GM21381 (cell line): ENCODE data around the gene CYP26B1.

Experiments used
- ATAC-seq: cut with Tn5 transposase; IDR thresholded peaks from one replicate; pipeline ENCODE4 v1.9.1; 2021; ENCODE audit warnings: mild to moderate bottlenecking, moderate library complexity; ENCODE audit not compliant: unreplicated experiment

CYP26B1 gene, protein sequence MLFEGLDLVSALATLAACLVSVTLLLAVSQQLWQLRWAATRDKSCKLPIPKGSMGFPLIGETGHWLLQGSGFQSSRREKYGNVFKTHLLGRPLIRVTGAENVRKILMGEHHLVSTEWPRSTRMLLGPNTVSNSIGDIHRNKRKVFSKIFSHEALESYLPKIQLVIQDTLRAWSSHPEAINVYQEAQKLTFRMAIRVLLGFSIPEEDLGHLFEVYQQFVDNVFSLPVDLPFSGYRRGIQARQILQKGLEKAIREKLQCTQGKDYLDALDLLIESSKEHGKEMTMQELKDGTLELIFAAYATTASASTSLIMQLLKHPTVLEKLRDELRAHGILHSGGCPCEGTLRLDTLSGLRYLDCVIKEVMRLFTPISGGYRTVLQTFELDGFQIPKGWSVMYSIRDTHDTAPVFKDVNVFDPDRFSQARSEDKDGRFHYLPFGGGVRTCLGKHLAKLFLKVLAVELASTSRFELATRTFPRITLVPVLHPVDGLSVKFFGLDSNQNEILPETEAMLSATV

DNA sequence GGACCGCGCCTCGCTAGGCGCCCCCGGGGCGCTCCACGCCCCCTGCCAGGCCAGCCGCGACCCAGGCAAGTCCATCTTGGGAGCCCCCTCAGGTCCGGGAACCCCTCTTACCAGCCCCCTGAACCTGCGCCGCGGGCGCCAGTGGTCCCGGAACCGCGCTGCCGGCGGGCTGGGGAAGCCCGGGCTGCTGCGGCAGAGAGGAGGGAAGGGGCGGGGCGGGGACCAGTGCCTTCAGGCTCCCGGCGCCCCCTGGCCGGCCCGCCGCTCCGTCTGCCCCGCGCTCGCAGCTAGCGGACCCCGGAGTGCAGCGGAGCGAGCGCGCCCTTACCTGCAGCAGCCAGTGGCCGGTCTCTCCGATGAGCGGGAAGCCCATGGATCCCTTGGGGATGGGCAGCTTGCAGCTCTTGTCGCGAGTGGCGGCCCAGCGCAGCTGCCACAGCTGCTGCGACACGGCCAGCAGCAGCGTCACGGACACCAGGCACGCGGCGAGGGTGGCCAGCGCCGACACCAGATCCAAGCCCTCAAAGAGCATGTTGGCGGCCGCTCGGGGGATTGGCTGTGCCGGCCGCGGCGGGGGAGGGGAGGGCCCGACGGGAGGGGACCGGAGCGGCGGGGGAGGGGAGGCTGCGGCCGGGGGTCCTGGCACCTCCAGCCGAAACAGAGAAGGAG, at the start of gene CYP26B1:
TSS of gene CYP26B1 (minus strand) at position 560 of the 669 bp plus-strand sequence. CDS start at position 532, 28 bp downstream.
- no peak for ATAC-seq

DNA sequence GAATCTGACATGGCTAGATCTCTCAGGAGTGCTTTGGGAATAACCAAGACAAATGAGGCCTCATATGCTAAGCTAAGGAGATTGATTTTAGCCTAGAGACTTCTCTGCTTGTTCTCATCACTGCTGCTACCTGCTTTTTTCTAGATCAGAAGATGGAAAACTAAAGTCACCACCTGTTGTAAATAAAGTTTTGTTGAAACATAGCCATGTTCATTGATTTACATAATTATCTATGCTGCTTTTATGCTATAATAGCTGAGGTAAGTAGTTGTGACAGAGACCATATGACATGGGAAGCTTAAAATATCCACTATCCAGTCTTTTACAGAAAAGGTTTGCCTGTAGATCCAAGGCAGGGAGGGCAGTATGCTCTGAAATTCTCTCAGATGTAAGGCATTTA, 46.1 kb upstream of the CYP26B1 start:
- ATAC-seq: no peak

DNA sequence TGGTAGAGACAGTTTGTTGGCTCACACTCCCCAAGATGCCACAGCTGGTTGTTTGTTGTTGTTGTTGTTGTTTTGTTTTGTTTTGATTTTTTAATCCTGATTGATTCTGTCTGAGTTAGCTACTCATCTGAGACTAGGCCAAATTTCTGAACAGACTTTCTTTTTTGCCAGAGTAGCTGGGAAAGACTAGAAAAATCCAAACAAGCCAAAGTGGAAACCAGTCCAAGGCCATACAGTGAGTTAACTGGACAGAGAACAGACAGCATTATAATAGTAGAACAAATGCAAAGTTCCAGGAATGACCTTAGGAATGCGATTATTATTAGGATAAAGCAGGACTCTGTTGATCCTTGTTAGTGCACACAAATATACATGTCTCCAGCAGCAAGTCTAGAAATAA, 43.8 kb upstream of the CYP26B1 start:
- no peak for ATAC-seq

DNA sequence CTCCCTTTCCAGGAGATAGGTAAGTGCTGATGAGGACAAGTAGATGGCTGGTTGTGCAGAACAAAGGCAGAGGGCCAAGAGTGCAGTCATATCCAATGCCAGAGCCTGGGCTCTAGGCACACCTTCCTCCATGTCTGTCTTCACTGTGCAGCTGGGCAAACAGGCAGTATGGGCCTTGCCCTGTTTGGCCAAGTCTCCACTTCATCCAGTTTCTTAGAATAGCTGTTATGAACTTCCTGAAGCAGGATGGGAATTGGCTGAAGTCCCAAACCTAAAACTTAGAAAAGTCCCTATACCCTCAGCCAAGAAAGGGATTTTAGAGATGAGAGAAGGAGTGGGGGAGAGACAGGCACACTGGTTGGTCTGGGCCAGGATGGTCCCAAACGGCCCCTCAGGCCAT, 37.5 kb upstream of the CYP26B1 start:
- ATAC-seq: no peak

DNA sequence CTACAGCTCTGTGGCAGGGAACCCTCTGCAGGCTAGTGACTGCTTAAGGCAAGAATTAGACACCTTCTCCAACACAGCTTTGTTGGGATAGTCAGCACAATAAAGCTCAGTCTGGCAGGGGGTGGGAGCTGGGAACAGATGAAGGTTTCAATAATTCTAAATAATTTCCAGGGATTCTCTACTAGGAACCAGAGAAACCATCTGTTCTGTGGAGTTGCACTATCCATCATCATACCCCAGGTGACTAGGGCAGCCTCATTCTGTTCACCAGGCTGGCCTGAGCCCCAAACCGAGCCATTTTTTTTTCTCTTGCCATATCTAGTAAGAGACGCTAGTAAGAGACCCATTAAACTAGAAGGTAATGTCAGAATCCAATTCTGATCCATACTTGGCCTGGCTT, 35.8 kb upstream of the CYP26B1 start:
- ATAC-seq: no peak

DNA sequence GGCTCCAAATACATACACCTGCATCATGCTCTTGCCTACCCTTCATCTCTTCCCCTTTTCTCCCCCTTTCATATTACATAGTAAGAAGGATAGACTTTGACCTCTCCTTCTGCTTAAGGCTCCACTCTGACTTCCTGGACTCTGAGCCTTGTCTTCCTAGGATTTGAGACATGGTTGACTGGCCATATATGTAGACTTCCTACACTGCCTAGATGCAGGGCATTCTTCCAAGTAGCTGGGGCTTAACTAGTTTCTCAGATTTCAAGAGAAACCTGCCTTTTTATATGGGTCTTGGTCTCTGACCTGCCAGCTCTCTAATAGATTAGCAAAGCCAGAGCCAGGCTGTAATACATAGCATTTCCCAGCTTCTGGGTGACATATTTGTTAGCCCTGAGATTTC, 35.4 kb upstream of the CYP26B1 start:
- no peak for ATAC-seq

DNA sequence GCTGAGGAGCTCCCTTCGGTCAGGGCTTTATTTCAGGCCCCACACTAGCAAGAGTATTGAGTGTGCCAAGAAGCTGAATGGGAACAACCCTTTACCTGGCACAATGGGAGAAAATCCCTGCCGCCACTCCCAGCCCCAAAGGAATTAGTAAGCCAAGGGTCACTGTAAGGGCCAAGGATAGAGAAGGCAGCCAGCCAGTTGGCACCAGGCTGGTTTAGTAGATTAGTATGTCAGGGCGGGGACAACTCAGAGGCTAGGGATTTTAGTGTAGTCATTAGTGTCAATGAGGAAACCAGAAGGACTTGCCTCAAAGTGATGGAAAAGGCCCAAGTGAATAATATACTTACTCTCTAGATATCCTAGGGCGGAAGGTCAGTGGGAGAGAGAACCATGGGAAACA, 34.9 kb upstream of the CYP26B1 start:
- no peak for ATAC-seq

DNA sequence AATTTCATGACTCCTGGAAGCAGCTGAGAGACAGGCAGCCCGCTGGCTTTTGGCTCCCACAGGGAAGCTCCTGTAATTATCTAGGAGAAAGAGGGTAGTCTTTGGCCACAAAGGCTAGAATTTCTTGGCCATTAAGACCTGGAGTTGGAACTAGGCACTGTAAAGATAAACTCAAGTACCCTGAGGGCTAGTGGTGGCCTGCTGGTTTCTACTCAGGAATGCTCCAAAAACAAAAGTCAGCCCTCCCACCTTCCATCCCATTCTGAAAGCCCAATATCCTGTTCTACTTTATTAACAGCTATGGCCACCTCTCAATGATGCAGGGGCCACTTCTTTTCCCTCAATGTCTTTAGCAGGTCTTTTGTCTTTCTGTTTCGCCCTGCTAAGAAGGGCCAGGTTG, 34.0 kb upstream of the CYP26B1 start:
- no peak for ATAC-seq

DNA sequence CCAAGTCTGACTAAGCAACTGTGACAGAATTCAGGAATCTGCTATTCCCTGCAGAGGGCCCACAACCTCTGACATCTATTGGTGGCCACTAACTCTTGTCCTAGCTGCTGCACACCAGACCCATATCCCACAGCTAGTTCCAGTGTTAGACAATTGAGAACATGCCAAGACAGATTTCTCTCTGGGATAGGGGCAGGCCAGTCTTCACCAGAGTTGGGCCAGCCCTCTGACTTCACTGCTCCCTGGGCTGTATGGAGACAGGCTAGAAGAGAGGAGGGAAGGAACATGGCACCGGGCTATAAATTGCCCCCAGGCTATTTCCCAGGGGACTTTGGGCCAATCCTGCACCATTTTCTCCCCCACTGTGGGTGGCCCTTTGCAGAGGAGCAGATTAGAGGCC, 32.7 kb upstream of the CYP26B1 start:
- no peak for ATAC-seq

DNA sequence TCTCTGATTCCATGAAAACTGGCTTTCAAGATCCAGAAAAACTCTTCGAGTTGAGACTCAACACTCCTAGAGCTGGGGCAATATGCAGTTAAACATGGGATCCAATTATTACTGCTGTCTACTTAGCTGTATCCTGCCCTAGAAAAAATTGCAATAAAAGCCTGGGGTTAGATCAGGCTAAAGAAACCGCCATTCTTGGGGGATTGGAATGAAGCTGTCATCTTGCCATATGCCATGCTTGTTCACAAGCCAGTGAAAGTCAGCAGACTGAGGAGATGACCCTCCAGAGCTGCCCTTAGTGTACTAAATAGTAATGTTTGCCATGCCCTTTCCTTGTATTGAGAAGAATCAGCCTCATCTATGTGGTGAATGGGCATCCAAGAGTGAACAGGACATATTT, 30.9 kb upstream of the CYP26B1 start:
- ATAC-seq: no peak

DNA sequence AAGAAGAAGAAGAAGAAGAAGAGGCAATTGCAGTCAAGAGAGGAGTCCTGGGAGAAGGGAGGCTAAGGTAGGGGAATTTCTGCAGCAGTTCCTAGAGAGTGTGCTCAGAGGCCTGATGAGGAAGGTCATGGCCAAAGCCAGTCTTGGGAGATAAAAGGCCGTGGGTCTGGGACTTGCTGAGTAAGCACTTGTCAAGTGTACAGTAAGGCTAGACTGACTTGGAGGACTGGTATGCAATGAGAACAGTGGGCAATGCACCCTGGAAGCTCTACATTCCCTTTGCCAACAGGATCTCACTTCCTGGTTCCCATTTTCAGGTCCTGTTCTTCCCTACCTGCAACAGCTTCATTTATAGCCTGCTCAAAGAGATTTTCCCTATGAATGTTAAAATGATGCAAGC, 28.6 kb upstream of the CYP26B1 start:
- no peak for ATAC-seq

DNA sequence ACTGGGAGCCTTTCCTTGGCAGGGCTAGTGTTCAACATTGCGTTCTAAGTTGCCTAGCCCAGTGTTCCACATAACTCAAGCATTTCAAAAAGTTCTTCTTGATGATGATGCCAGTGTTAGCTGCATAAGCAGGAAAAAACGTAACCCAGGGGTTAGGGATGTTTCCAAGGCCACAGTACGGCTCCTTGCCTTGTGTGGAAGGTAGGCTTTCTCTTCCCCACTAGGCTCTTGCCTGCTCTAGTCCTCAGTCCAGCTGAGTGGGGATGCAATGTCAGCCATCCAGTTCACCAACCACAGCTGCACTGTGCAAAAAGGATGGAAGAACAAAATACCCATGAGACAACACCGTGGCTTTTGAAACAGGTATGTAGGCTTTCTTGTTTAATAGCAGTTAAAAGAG, 28.0 kb upstream of the CYP26B1 start:
- ATAC-seq: no peak

DNA sequence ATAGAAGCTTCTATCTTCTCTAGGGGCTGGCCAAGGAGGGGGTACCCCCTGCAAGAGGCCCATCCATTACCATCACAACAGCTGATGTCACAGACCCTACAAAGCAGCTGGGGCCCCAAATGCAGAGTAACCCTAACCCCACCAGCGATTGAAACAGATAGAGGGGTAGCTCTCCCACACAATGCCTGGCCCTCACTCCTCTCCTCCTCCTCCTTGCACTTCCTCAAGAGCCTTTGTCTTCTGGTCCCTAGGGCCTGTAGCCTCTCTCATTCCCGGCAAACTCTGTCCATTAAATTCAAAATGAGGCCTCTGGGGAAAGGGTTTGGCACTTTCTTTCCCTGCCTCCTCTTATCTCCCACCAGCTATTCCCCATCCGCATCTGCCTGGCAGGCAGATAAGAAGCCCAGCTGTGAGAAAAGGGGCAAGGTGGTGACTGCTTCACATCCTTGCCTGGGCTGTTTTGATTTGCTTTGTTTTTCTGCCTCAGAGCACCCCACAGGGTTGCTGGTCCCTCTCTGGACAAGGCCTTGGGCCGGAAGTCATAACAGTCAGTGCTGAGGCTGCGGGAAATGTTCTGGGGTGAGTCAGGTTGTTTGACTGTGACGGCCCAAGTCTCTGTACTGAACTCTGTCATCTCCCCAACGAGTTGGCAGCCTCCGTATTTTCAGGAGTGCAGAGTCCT, 26.1 kb upstream of the CYP26B1 start:
- ATAC-seq: no peak

DNA sequence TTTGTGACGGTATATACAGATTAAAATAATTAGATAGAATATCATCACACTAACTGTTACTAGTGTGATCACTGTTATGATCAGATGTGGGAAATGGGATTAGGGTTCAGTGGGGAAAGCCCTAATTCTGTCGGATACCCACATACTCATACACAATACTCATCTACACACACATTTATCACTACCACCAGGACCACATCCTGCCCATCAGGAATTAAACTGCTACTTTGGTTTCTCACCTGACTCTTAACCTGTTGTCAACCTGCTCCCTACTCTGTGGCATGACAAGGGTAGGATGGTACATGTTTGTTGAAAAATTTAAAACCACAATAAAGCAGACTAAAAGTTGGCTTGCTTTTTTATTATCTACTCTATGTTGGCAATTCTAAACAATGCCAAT, 24.8 kb upstream of the CYP26B1 start:
- no peak for ATAC-seq

DNA sequence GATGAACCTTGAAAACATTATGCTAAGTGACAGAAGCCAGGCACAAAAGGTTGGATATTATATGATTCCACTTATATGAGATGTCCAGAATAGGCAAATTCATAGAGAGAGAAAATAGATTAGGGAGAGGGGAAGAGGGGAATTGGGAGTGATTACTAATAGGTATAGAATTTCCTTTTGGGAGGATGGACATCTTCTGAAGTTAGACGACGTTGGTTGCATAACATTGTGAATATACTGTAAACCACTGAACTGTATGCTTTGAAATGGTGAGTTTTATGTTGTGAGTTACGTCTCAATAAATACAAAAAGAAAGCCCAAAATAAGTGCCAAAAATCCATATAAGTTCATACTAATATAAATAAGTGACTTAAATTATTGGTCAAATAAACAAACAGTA, 18.6 kb upstream of the CYP26B1 start:
- ATAC-seq: no peak

DNA sequence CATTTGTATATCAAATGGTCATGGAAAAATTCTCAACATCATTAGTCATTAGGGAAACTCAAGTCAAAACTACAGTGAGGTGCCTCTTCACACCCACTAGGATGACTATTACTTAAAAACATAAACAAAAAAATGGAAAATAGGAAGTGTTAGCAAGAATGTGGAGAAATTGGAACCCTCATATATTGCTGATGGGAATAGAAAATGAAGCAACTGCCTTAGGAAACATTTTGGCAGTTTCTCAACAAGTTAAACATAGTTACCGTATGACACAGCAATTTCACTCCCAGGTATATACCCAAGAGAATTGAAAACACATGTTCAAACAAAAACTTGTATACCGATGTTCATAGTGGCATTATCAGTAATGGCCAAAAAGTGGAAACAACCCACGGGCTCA, 18.1 kb upstream of the CYP26B1 start:
- ATAC-seq: no peak

DNA sequence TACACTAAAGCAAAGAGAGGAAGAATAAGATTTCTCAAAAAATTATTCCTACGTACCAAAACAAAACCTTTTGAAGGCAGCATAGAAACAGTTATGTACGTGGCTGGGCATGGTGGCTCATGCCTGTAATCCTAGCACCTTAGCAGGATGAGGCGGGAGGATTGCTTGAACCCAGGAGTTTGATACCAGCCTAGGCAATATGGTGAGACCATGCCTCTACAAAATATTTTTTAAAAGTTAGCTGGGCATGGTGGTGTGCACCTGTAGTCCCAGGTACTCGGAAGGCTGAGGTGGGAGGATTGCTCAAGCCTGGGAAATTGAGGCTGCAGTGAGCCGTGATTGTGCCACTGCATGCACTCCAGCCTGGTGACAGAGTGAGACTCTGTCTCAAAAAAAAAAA, 14.9 kb upstream of the CYP26B1 start:
- no peak for ATAC-seq

DNA sequence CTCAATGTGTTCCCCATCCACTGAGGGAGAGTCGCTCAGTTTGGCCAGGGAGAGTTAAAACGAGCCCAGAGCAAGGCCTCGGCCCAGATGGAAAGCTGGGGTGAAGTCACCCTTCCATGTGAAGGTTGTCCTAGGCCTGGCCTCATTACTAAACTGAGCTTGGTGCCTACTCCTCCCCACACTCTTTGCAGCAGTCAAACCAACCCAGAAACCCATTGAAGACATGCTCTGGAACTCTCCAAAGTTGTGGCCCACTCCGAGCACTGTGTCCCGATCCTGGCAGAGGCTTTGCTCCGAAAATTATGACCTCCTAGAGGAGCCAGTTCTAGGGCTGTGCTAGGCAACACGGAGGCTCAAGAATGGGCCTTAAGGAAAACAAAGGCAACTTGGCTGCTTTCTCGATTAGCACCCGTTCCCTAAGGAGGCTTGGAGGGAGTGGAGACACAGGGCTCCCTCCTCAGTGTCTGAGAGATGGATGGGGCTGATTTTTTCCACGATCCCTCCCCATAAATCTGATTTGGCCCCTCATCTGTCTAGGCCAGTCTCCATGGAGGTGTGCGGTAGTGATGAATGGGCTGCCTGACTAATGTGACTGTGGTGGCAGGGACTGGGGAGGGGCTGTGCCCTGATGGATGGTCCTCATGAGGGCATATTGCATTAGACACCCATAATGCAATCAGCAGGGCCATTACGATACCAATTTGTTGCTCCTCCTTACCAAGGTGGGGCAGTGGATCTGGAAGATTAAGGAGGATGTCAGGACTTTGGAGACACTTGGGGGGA, 11.7 kb upstream of the CYP26B1 start:
- no peak for ATAC-seq

DNA sequence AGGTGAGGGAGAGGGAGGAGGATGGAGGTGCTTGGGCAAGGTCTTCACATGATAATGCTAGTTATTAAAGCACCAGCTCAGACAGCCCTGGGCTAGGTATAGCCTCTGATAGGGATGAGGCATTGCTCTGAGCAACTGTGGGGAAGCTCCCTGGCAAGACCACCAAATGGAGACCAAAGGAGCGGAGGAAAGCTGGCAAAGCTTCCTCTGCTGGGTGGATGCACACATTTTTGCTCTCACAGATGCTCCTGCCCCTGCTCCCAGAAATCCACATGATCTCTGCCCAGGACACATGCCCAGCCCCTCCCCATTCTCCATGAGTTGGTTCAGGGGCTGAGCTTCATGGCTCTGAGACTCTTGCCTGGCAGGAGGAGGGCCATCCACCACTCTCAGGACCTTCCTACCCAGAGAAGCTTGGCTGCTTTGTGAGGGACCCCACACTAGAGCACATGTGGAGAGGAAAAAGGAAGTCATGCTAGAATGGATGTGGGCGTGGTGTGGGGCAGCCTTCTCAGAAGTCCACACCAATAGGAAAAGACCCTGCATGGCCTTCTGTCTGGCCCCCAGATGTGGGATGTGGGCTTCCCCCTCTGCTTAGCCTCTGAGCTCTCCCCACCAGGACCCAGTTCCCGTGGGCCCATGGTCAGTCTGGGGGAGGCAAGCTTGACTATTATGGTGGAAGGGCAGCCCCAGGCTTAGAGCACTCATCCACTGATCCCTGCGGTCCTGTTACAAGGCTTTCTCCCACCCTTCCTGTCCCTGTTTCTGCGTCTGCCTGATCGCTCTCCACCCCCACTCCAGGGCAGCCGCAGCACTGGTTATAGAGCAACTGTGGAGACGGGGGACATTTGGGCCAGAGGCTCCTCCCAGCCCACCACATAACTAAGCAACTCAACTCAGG, 10.5 kb upstream of the CYP26B1 start:
- no peak for ATAC-seq

DNA sequence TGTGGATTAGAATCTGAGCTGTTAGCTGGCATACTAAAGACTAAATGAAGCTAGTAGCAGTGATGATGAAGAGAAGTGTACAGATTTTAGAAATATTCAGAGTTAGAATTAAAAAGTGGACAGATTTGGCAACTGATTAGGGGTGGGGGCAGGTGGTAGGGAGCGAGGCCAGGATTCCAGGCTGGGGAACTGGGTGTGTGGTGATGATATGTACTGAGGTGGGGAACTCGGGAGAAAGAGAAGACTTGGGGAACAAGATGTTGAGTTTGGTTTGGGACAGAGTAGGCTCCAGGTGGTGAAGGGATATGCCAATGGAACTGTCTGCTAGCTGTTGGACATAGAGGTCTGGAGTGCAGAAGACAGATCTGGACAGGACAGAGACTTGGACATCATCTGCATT, 9.2 kb upstream of the CYP26B1 start:
- no peak for ATAC-seq
